Measurements from ENCODE around the gene CCSAP. TPM values are rescaled to one million over a fixed set of nuclear protein-coding genes. Genes with fewer than 3 reads are reported as not detected.

CCSAP gene
- total and polyA plus RNA-seq, 12 donors = 1.7 to 5.4 (median 4.0) TPM

GRCh38 chr1:229284887-229285286, 58.0 kb downstream of the CCSAP start:
- TF ChIP-seq POLR2A (IDR thresholded peaks at IDR 0.05) = no peak
- no peaks in the 10 kb centered on the region for H3K9me3 ChIP-seq (replicated peaks in 1 of 3)
- H3K27ac ChIP-seq = no peak overlapping the region
- peaks cover 0 to 1% of the 10 kb centered on the region in 2 donors for H3K36me3 ChIP-seq (replicated peaks in 1 of 2)
- intact Hi-C loops (cut with DNase I) = no loop called here
- H3K27me3 ChIP-seq = no peaks in the 10 kb centered on the region
- no peak for DNase-seq
- peaks cover 0 to 7% of the 10 kb centered on the region in 2 donors for H3K4me1 ChIP-seq (replicated peaks in 1 of 2)
- 79 to 94% (median 84%) methylated on average over 3 of the region's 3 CpGs for WGBS, 4 donors
- no peak overlapping the region for H3K4me3 ChIP-seq

GRCh38 chr1:229283183-229283611, 59.6 kb downstream of the CCSAP start:
- TF ChIP-seq POLR2A (IDR thresholded peaks at IDR 0.05) (no peak), CTCF (IDR thresholded peaks at IDR 0.05) (no peak)
- intact Hi-C loops (cut with DNase I) = no loop called here
- H3K4me1 ChIP-seq (replicated peaks in 1 of 2) = peaks cover 7 to 19% of the 10 kb centered on the region in 2 donors
- no peak overlapping the region for H3K27ac ChIP-seq
- no peaks in the 10 kb centered on the region for H3K9me3 ChIP-seq (replicated peaks in 1 of 3)
- no peaks in the 10 kb centered on the region for H3K27me3 ChIP-seq
- no peak overlapping the region for H3K4me3 ChIP-seq
- DNase-seq = no peak
- WGBS, 4 donors = 81 to 94% (median 87%) methylated on average over 3 of the region's 3 CpGs
- H3K36me3 ChIP-seq (replicated peaks in 1 of 2) = no peaks in the 10 kb centered on the region

DNA sequence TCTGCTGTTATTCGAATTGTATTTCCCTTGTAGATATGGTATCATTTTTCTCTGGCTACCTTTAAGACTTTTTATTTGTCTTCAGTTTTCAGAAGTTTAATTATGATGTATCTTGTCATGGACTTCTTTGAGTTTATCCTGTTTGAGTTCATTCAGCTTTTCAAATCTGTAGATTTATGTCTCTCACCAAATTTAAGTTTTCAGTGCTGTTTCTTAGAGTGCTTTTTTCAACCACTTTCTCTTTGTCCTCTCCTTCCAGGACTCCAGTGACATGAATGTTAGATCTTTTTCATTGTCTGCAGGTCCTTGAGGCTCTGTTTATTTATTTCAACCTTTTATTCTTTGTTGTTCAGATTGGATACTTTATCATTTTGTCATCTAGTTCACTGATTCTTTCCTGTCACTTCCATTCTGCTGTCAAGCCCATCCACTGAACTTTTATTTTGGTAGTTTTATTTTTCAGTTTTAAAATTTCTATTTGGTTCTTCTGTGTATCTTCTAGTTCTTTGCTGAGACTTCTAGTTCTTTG, 60.5 kb downstream of the CCSAP start:
- Histone ChIP-seq H3K4me1 (replicated peaks in 1 of 2) (peaks cover 12 to 19% of the 10 kb centered on the region in 2 donors), H3K36me3 (replicated peaks in 1 of 2) (no peaks in the 10 kb centered on the region), H3K27ac (no peak overlapping the region), H3K4me3 (no peak overlapping the region), H3K9me3 (replicated peaks in 1 of 3) (no peaks in the 10 kb centered on the region), H3K27me3 (no peaks in the 10 kb centered on the region)
- DNase-seq = no peak
- intact Hi-C loops (cut with DNase I) = no loop called here
- WGBS, 4 donors = 86 to 93% (median 90%) methylated on average over 1 of the region's 1 CpG
- TF ChIP-seq POLR2A (IDR thresholded peaks at IDR 0.05) (no peak), CTCF (IDR thresholded peaks at IDR 0.05) (no peak)

- Histone ChIP-seq H3K4me1 (replicated peaks in 1 of 2) (peaks cover 12 to 19% of the 10 kb centered on the region in 2 donors), H3K27me3 (no peaks in the 10 kb centered on the region), H3K9me3 (replicated peaks in 1 of 3) (no peaks in the 10 kb centered on the region), H3K27ac (no peak overlapping the region), H3K4me3 (no peak overlapping the region), H3K36me3 (replicated peaks in 1 of 2) (no peaks in the 10 kb centered on the region)
- 82 to 89% (median 84%) methylated on average over 1 of the region's 1 CpG for WGBS, 4 donors
- intact Hi-C loops (cut with DNase I) = no loop called here
- DNase-seq = no peak
- TF ChIP-seq POLR2A (IDR thresholded peaks at IDR 0.05) = no peak
- TF ChIP-seq CTCF (IDR thresholded peaks at IDR 0.05) = no peak
Observed at GRCh38 chr1:229281339-229281926, 61.4 kb downstream of the CCSAP start.

- 93 to 96% (median 95%) methylated on average over 3 of the region's 3 CpGs for WGBS, 4 donors
- Histone ChIP-seq H3K36me3 (replicated peaks in 1 of 2) (no peaks in the 10 kb centered on the region), H3K27ac (no peak overlapping the region), H3K4me3 (no peak overlapping the region), H3K4me1 (replicated peaks in 1 of 2) (peaks cover 12 to 20% of the 10 kb centered on the region in 2 donors), H3K27me3 (no peaks in the 10 kb centered on the region), H3K9me3 (replicated peaks in 1 of 3) (no peaks in the 10 kb centered on the region)
- DNase-seq = no peak
- intact Hi-C loops (cut with DNase I) = no loop called here
- TF ChIP-seq CTCF (IDR thresholded peaks at IDR 0.05) (no peak), POLR2A (IDR thresholded peaks at IDR 0.05) (no peak)
Observed at GRCh38 chr1:229280921-229281320, 61.9 kb downstream of the CCSAP start.

Measured in adrenal gland (tissue), 12 donors.